Thyroid gland (tissue), 4 donors: ENCODE measurements around the gene RNF126. TPM values are rescaled to one million over a fixed set of nuclear protein-coding genes. Genes with fewer than 3 reads are reported as not detected.
"Not testable (repeated sequence)": the region's sequence is repeated elsewhere in the genome, so short reads cannot be mapped to it uniquely, and the experiment has no call there.

ENCODE experiments used
- DNase-seq, 2 donors: peaks; one replicate each; pipeline ENCODE4 v3.0.0-alpha.2; 2019
- H3K27ac ChIP-seq, 3 donors: fragments of 200-600 bp; sonication (generic); 1 replicate in 2 of 3; 2 replicates in 1 of 3; pipeline ENCODE4 v1.5.1; 2016 to 2019; ENCODE audit warnings: mild to moderate bottlenecking in 1 of 3, moderate library complexity in 1 of 3
- H3K27me3 ChIP-seq: fragments of 200-600 bp; sonication (generic); one replicate; pipeline ENCODE4 v1.5.1; 2019
- H3K36me3 ChIP-seq, 2 donors: fragments of 200-600 bp; sonication (generic); one replicate each; pipeline ENCODE4 v1.5.1; 2016 to 2019
- H3K4me1 ChIP-seq, 2 donors: fragments of 200-600 bp; sonication (generic); one replicate each; pipeline ENCODE4 v1.5.1; 2017 to 2019
- H3K4me3 ChIP-seq, 3 donors: fragments of 200-600 bp; sonication (generic); replicated peaks in 1 of 3; 1 replicate in 2 of 3; 2 replicates in 1 of 3; pipeline ENCODE4 v1.5.1; 2016; ENCODE audit warnings: mild to moderate bottlenecking in 1 of 3
- H3K9me3 ChIP-seq: fragments of 200-600 bp; sonication (generic); one replicate; pipeline ENCODE4 v1.5.1; 2017
- CTCF ChIP-seq, 6 experiments: fragments of 200-600 bp in 3 of 6; fragments of 450-650 bp in 3 of 6; sonication (generic) in 3 of 6; IDR thresholded peaks; one replicate each; pipeline ENCODE4 v1.5.1; 2016 to 2019; ENCODE audit warnings: antibody characterized with exemption in 6 of 6, mild to moderate bottlenecking in 2 of 6, inconsistent platforms in 1 of 6, moderate library complexity in 1 of 6
- POLR2A ChIP-seq, 2 donors: fragments of 450-650 bp; IDR thresholded peaks; one replicate each; pipeline ENCODE4 v1.6.1; 2017; ENCODE audit warnings: antibody characterized with exemption in 2 of 2, mild to moderate bottlenecking in 2 of 2, moderate library complexity in 1 of 2
- WGBS, 2 donors: methylation state at CpG; one replicate each; pipeline ENCODE4 v1.1.5; 2017; 5-methylcytosine and 5-hydroxymethylcytosine counted together
- intact Hi-C: fragments of 100-400 bp; cut with DNase I; formaldehyde crosslinking; loops from one replicate; pipeline ENCODE4 v1.15.1; 2023
- total RNA-seq, 4 donors: library from RNA; depleted of rRNA; stranded (reverse); fragments of >200 nt; gene quantifications; one replicate each; pipeline ENCODE4 v1.2.3, GENCODE V29; 2016

RNF126 gene
- total RNA-seq, 4 donors from 2014 or later, result 41.4 to 55.5 (median 53.5) TPM

GRCh38 chr19:623175-623916, 39.7 kb downstream of the RNF126 start:
- WGBS, 2 donors, result 94 to 95% methylated on average over 38 to 39 of the region's 44 CpGs
- Histone ChIP-seq H3K4me3 (no peak overlapping the region), H3K36me3 (peaks cover 46 to 62% of the 10 kb centered on the region in 2 donors), H3K9me3 (no peaks in the 10 kb centered on the region), H3K4me1 (no peaks in the 10 kb centered on the region), H3K27ac (no peak overlapping the region), H3K27me3 (no peaks in the 10 kb centered on the region)
- TF ChIP-seq POLR2A (IDR thresholded peaks at IDR 0.05) (no peak), CTCF (IDR thresholded peaks at IDR 0.05) (no peak)
- DNase-seq, result no peak
- intact Hi-C loops, result no loop called here

- intact Hi-C loops, result no loop called here
- 97% methylated on average over 37 of the region's 37 CpGs; no CpG with 5 or more reads in 1 of the 2 donors for WGBS, 2 donors
Observed at GRCh38 chr19:622666-623065, 40.3 kb downstream of the RNF126 start.

GRCh38 chr19:621819-622218, 41.2 kb downstream of the RNF126 start:
- WGBS, 2 donors, result 95 to 96% methylated on average over 22 to 23 of the region's 24 CpGs
- TF ChIP-seq CTCF (IDR thresholded peaks at IDR 0.05) (no peak), POLR2A (IDR thresholded peaks at IDR 0.05) (no peak)

More at GRCh38 chr19:622666-623065, 40.3 kb downstream of the RNF126 start:
- TF ChIP-seq CTCF (IDR thresholded peaks at IDR 0.05) (no peak), POLR2A (IDR thresholded peaks at IDR 0.05) (no peak)
- Histone ChIP-seq H3K4me1 (no peaks in the 10 kb centered on the region), H3K27me3 (no peaks in the 10 kb centered on the region), H3K36me3 (peaks cover 51 to 67% of the 10 kb centered on the region in 2 donors), H3K4me3 (no peak overlapping the region), H3K27ac (no peak overlapping the region), H3K9me3 (no peaks in the 10 kb centered on the region)
- DNase-seq, result no peak

GRCh38 chr19:621191-621590, 41.8 kb downstream of the RNF126 start:
- H3K27ac ChIP-seq, H3K9me3 ChIP-seq, DNase-seq, H3K27me3 ChIP-seq, H3K4me3 ChIP-seq, intact Hi-C loops, H3K4me1 ChIP-seq: not testable (repeated sequence)
- WGBS, 2 donors, result 95% methylated on average over 34 of the region's 48 CpGs
- peaks cover 56 to 73% of the 10 kb centered on the region in 2 donors for H3K36me3 ChIP-seq

More at GRCh38 chr19:621819-622218, 41.2 kb downstream of the RNF126 start:
- no peak overlapping the region for H3K27ac ChIP-seq
- no peaks in the 10 kb centered on the region for H3K4me1 ChIP-seq
- no peaks in the 10 kb centered on the region for H3K27me3 ChIP-seq
- intact Hi-C loops, result no loop called here
- H3K36me3 ChIP-seq, result peaks cover 56 to 73% of the 10 kb centered on the region in 2 donors
- DNase-seq, result no peak
- no peaks in the 10 kb centered on the region for H3K9me3 ChIP-seq
- H3K4me3 ChIP-seq, result no peak overlapping the region

GRCh38 chr19:620166-620862, 42.7 kb downstream of the RNF126 start:
- Histone ChIP-seq H3K36me3 (peaks cover 56 to 68% of the 10 kb centered on the region in 2 donors), H3K9me3 (no peaks in the 10 kb centered on the region), H3K27me3 (no peaks in the 10 kb centered on the region), H3K4me3 (no peak overlapping the region), H3K27ac (no peak overlapping the region), H3K4me1 (peaks cover 0 to 4% of the 10 kb centered on the region in 2 donors)
- TF ChIP-seq POLR2A (IDR thresholded peaks at IDR 0.05) (no peak), CTCF (IDR thresholded peaks at IDR 0.05) (no peak)
- intact Hi-C loops, result no loop called here
- no peak for DNase-seq
- WGBS, 2 donors, result 92 to 97% methylated on average over 32 to 37 of the region's 51 CpGs
